Osteocyte (in vitro differentiated cells): ENCODE data around the gene PSMB11. TPM values are rescaled to one million over a fixed set of nuclear protein-coding genes. Genes with fewer than 3 reads are reported as not detected.

Source experiments
- DNase-seq: peaks from one replicate; pipeline ENCODE4 v3.0.0; 2021; ENCODE audit warnings: mixed read lengths; ENCODE audit not compliant: unreplicated experiment; ENCODE audit errors: extremely low spot score
- H3K27ac Mint-ChIP-seq: one replicate; pipeline ENCODE4 v1.8.0; 2021; ENCODE audit warnings: mild to moderate bottlenecking, mixed read lengths; ENCODE audit not compliant: unreplicated experiment
- H3K27me3 Mint-ChIP-seq: one replicate; pipeline ENCODE4 v1.8.0; 2021; ENCODE audit warnings: mixed read lengths; ENCODE audit not compliant: unreplicated experiment
- H3K36me3 Mint-ChIP-seq: one replicate; pipeline ENCODE4 v1.8.0; 2021; ENCODE audit warnings: mixed read lengths; ENCODE audit not compliant: unreplicated experiment
- H3K4me1 Mint-ChIP-seq: one replicate; pipeline ENCODE4 v1.8.0; 2021; ENCODE audit warnings: mixed read lengths; ENCODE audit not compliant: unreplicated experiment
- H3K4me3 Mint-ChIP-seq: one replicate; pipeline ENCODE4 v1.8.0; 2021; ENCODE audit warnings: mild to moderate bottlenecking, moderate library complexity, mixed read lengths; ENCODE audit not compliant: unreplicated experiment
- H3K9me3 Mint-ChIP-seq: one replicate; pipeline ENCODE4 v1.8.0; 2021; ENCODE audit warnings: mixed read lengths; ENCODE audit not compliant: unreplicated experiment
- long read RNA-seq: library from polyadenylated mRNA; unstranded; transcript quantifications from one replicate; pipeline ENCODE4 v2.0.0, GENCODE V29; 2021
- total RNA-seq: library from RNA; stranded (reverse); gene quantifications from 2 replicates; pipeline ENCODE4 v1.2.1, GENCODE V29; 2021
- TF ChIP-seq, protein P1 (sequence below): fragments of 200-600 bp; sonication (generic); IDR thresholded peaks from 2 replicates; pipeline ENCODE4 v1.5.0; 2021; ENCODE audit warnings: antibody characterized with exemption, mild to moderate bottlenecking, moderate library complexity

Gene PSMB11, protein sequence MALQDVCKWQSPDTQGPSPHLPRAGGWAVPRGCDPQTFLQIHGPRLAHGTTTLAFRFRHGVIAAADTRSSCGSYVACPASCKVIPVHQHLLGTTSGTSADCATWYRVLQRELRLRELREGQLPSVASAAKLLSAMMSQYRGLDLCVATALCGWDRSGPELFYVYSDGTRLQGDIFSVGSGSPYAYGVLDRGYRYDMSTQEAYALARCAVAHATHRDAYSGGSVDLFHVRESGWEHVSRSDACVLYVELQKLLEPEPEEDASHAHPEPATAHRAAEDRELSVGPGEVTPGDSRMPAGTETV
- not detected in 2 replicates for total RNA-seq
- long read RNA-seq: 0 reads

- no peak within 1 kb of the TSS for H3K27ac Mint-ChIP-seq
- DNase-seq: no peak
- H3K9me3 Mint-ChIP-seq: no peaks in the 10 kb centered on the region
- no peaks in the 10 kb centered on the region for H3K36me3 Mint-ChIP-seq
- TF ChIP-seq, protein P1, sequence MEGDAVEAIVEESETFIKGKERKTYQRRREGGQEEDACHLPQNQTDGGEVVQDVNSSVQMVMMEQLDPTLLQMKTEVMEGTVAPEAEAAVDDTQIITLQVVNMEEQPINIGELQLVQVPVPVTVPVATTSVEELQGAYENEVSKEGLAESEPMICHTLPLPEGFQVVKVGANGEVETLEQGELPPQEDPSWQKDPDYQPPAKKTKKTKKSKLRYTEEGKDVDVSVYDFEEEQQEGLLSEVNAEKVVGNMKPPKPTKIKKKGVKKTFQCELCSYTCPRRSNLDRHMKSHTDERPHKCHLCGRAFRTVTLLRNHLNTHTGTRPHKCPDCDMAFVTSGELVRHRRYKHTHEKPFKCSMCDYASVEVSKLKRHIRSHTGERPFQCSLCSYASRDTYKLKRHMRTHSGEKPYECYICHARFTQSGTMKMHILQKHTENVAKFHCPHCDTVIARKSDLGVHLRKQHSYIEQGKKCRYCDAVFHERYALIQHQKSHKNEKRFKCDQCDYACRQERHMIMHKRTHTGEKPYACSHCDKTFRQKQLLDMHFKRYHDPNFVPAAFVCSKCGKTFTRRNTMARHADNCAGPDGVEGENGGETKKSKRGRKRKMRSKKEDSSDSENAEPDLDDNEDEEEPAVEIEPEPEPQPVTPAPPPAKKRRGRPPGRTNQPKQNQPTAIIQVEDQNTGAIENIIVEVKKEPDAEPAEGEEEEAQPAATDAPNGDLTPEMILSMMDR: no peak
- peaks cover 9% of the 10 kb centered on the region for H3K4me1 Mint-ChIP-seq
- H3K4me3 Mint-ChIP-seq: no peak within 1 kb of the TSS
- H3K27me3 Mint-ChIP-seq: no peaks in the 10 kb centered on the region
These were observed at the start of gene PSMB11 for GRCh38 chr14:23042162-23042965. Gene PSMB11 (plus strand): TSS chr14:23042212. CDS start chr14:23042226, 14 bp downstream.

- DNase-seq: no peak
- H3K9me3 Mint-ChIP-seq: no peaks in the 10 kb centered on the region
- H3K4me1 Mint-ChIP-seq: peaks cover 15% of the 10 kb centered on the region
- no peaks in the 10 kb centered on the region for H3K27me3 Mint-ChIP-seq
- peaks cover 3% of the 10 kb centered on the region for H3K36me3 Mint-ChIP-seq
- no peak overlapping the region for H3K4me3 Mint-ChIP-seq
- no peak overlapping the region for H3K27ac Mint-ChIP-seq
- TF ChIP-seq, protein P1: no peak
These were observed 48.5 kb upstream of the PSMB11 start for GRCh38 chr14:22993517-22993916.

DNA sequence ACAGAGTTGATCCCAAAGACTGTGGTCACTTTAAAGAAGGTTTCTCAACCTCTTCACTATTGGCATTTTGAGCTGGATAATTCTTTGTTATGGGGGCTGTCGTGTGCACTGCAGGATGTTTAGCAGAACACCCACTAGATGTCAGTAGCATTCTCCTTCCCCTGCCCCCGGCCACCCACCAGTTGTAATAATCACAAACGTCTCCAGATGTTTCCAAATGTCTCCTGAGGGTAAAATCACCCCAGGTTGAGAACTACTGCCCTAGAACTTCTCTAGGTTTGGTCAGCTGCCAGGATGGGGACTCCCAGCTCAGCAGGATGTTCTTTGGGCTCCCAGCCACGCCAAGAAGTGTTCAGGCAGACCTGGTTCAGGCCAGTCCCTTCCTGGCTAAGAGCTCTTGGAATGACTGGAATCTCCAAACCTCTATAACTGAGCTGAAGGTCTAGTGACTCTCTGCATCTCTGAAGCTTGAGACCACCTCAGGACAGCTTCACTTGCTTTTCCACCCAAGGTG, 47.2 kb upstream of the PSMB11 start:
- H3K4me3 Mint-ChIP-seq: no peak overlapping the region
- DNase-seq: no peak
- H3K27ac Mint-ChIP-seq: peak overlapping the region; percentile 66

GRCh38 chr14:22995889-22996625, 46.0 kb upstream of the PSMB11 start:
- Mint-ChIP-seq H3K27ac (no peak overlapping the region), H3K27me3 (no peaks in the 10 kb centered on the region), H3K4me1 (peaks cover 15% of the 10 kb centered on the region), H3K9me3 (no peaks in the 10 kb centered on the region), H3K4me3 (no peak overlapping the region), H3K36me3 (peaks cover 3% of the 10 kb centered on the region)
- no peak for DNase-seq
- TF ChIP-seq, protein P1: no peak

More for the DNA sequence above, 47.2 kb upstream of the PSMB11 start:
- TF ChIP-seq, protein P1: peak; percentile 73
- no peaks in the 10 kb centered on the region for H3K9me3 Mint-ChIP-seq
- H3K27me3 Mint-ChIP-seq: no peaks in the 10 kb centered on the region
- peaks cover 3% of the 10 kb centered on the region for H3K36me3 Mint-ChIP-seq
- H3K4me1 Mint-ChIP-seq: peaks cover 15% of the 10 kb centered on the region
